GM21381 (cell line): ENCODE results near the gene PDE4B.

Experiments
- ATAC-seq: cut with Tn5 transposase; IDR thresholded peaks from one replicate; pipeline ENCODE4 v1.9.1; 2021; ENCODE audit warnings: mild to moderate bottlenecking, moderate library complexity; ENCODE audit not compliant: unreplicated experiment

Gene PDE4B

GRCh38 chr1:66372522-66373101, 579.9 kb downstream of the PDE4B start:
- no peak for ATAC-seq

- ATAC-seq, result no peak
Observed at GRCh38 chr1:66373157-66373591, 580.5 kb downstream of the PDE4B start.

GRCh38 chr1:66374148-66374547, 581.5 kb downstream of the PDE4B start:
- ATAC-seq, result peak; percentile 48

GRCh38 chr1:66374561-66375111, 581.9 kb downstream of the PDE4B start:
- peak; percentile 39 for ATAC-seq

GRCh38 chr1:66375125-66375524, 582.4 kb downstream of the PDE4B start:
- no peak for ATAC-seq

GRCh38 chr1:66380452-66381212, 587.9 kb downstream of the PDE4B start:
- ATAC-seq, result peak; percentile 97

- no peak for ATAC-seq
Observed at GRCh38 chr1:66381621-66382275, 589.1 kb downstream of the PDE4B start.

- no peak for ATAC-seq
Observed at GRCh38 chr1:66383168-66383567, 590.5 kb downstream of the PDE4B start.

- ATAC-seq, result no peak
Observed at GRCh38 chr1:66383611-66384010, 590.9 kb downstream of the PDE4B start.

- no peak for ATAC-seq
Observed at GRCh38 chr1:66384258-66384921, 591.7 kb downstream of the PDE4B start.

- ATAC-seq, result no peak
Observed at GRCh38 chr1:66386712-66387111, 594.0 kb downstream of the PDE4B start.

- ATAC-seq, result no peak
Observed at GRCh38 chr1:66388913-66389312, 596.2 kb downstream of the PDE4B start.

GRCh38 chr1:66393586-66394287, 601.0 kb downstream of the PDE4B start:
- no peak for ATAC-seq

- no peak for ATAC-seq
Observed at GRCh38 chr1:66394603-66395002, 601.9 kb downstream of the PDE4B start.

- peak; percentile 9 for ATAC-seq
Observed at GRCh38 chr1:66395202-66396061, 602.7 kb downstream of the PDE4B start.

- peak; percentile 46 for ATAC-seq
Observed at GRCh38 chr1:66396212-66396890, 603.7 kb downstream of the PDE4B start.

- peak; percentile 37 for ATAC-seq
Observed at GRCh38 chr1:66397192-66397591, 604.5 kb downstream of the PDE4B start.

GRCh38 chr1:66399888-66400529, 607.3 kb downstream of the PDE4B start:
- ATAC-seq, result no peak

- ATAC-seq, result no peak
Observed at GRCh38 chr1:66400660-66401059, 608.0 kb downstream of the PDE4B start.
